DOHH2 (cell line): ENCODE results near the gene PDE4D.

ENCODE experiments used
- H3F3A ChIP-seq: fragments of 200-600 bp; sonication (generic), shearing (Covaris generic); 2 replicates; pipeline ENCODE4 v1.6.0; 2016; ENCODE audit warnings: antibody characterized with exemption, mild to moderate bottlenecking; ENCODE audit not compliant: control insufficient read depth, insufficient read depth
- H3K27ac ChIP-seq: fragments of 200-600 bp; sonication (generic); 2 replicates; pipeline ENCODE4 v1.5.1; 2014; ENCODE audit warnings: low read depth, mild to moderate bottlenecking, low read length, moderate library complexity
- H3K27me3 ChIP-seq: fragments of 200-600 bp; sonication (generic); 2 replicates; pipeline ENCODE4 v1.6.1; 2014; ENCODE audit warnings: mild to moderate bottlenecking, low read length, mixed read lengths; ENCODE audit not compliant: control insufficient read depth
- H3K36me3 ChIP-seq: fragments of 200-600 bp; sonication (generic); 2 replicates; pipeline ENCODE4 v1.6.1; 2014; ENCODE audit warnings: mild to moderate bottlenecking, low read length, moderate library complexity, mixed read lengths; ENCODE audit not compliant: control insufficient read depth
- H3K4me1 ChIP-seq: fragments of 200-600 bp; sonication (generic); 2 replicates; pipeline ENCODE4 v1.6.1; 2014; ENCODE audit warnings: mild to moderate bottlenecking, low read length, mixed read lengths; ENCODE audit not compliant: control insufficient read depth
- H3K4me2 ChIP-seq: fragments of 200-600 bp; sonication (generic); 2 replicates; pipeline ENCODE4 v1.6.0; 2014; ENCODE audit warnings: mild to moderate bottlenecking, low read length, moderate library complexity
- H3K4me3 ChIP-seq: fragments of 200-600 bp; sonication (generic); 2 replicates; pipeline ENCODE4 v1.5.1; 2014; ENCODE audit warnings: mild to moderate bottlenecking, low read length, mixed read lengths
- H3K79me2 ChIP-seq: fragments of 200-600 bp; sonication (generic); 2 replicates; pipeline ENCODE4 v1.6.1; 2014; ENCODE audit warnings: mild to moderate bottlenecking, low read length, mixed read lengths; ENCODE audit not compliant: control insufficient read depth
- H3K9me2 ChIP-seq: fragments of 200-600 bp; sonication (generic); replicated peaks from 2 replicates; pipeline ENCODE4 v1.6.1; 2014; ENCODE audit warnings: mild to moderate bottlenecking, low read length, mixed read lengths; ENCODE audit not compliant: control insufficient read depth
- H3K9me3 ChIP-seq: fragments of 200-600 bp; sonication (generic); 2 replicates; pipeline ENCODE4 v1.6.1; 2014; ENCODE audit warnings: antibody characterized with exemption, low read length, mixed read lengths; ENCODE audit not compliant: control insufficient read depth, insufficient read depth
- H4K20me1 ChIP-seq: fragments of 200-600 bp; sonication (generic); 2 replicates; pipeline ENCODE4 v1.6.0; 2014; ENCODE audit warnings: low read depth, mild to moderate bottlenecking, antibody characterized with exemption, low read length, moderate library complexity; ENCODE audit not compliant: control insufficient read depth, insufficient read depth
- EZH2phosphoT487 ChIP-seq: fragments of 200-600 bp; sonication (generic); IDR thresholded peaks from 2 replicates; pipeline ENCODE4 v1.6.1; 2017; ENCODE audit warnings: borderline replicate concordance, mild to moderate bottlenecking, antibody characterized with exemption, low read length, moderate library complexity, mixed read lengths
- TF ChIP-seq, protein P1 (sequence below): fragments of 200-600 bp; sonication (generic); IDR thresholded peaks from one replicate; pipeline ENCODE4 v1.5.1; 2014; ENCODE audit warnings: antibody characterized with exemption, mild to moderate bottlenecking, low read depth, low read length; ENCODE audit not compliant: poor library complexity, severe bottlenecking

PDE4D gene

DNA sequence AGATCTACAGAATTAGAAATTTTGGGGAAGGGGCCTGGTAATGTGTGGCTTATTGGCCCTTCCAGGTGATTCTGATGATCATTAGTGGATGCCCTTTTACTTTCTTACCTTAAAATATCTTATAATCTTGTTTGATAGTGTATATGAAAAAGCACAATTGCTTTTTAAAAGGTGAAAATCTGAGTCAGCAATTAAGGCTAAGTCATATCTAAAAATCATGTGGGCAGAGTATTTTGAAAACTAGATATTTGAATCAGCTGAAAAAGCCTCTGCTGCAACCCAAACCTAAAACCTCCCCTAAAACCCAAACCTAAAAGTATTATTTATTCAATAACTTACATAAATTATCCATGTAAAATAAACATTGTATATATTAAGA lies 359.8 kb downstream of the PDE4D start:
- Histone ChIP-seq H3K4me1 (no peaks in the 10 kb centered on the region), H3K27me3 (no peaks in the 10 kb centered on the region), H3K79me2 (no peaks in the 10 kb centered on the region), H3K27ac (no peak overlapping the region), H4K20me1 (no peaks in the 10 kb centered on the region), H3K9me3 (no peaks in the 10 kb centered on the region), H3K4me2 (no peak overlapping the region), H3K4me3 (no peak overlapping the region), H3K9me2 (no peaks in the 10 kb centered on the region), H3F3A (no peaks in the 10 kb centered on the region), H3K36me3 (no peaks in the 10 kb centered on the region)
- TF ChIP-seq, protein P1, sequence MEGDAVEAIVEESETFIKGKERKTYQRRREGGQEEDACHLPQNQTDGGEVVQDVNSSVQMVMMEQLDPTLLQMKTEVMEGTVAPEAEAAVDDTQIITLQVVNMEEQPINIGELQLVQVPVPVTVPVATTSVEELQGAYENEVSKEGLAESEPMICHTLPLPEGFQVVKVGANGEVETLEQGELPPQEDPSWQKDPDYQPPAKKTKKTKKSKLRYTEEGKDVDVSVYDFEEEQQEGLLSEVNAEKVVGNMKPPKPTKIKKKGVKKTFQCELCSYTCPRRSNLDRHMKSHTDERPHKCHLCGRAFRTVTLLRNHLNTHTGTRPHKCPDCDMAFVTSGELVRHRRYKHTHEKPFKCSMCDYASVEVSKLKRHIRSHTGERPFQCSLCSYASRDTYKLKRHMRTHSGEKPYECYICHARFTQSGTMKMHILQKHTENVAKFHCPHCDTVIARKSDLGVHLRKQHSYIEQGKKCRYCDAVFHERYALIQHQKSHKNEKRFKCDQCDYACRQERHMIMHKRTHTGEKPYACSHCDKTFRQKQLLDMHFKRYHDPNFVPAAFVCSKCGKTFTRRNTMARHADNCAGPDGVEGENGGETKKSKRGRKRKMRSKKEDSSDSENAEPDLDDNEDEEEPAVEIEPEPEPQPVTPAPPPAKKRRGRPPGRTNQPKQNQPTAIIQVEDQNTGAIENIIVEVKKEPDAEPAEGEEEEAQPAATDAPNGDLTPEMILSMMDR = no peak
- no peak for TF ChIP-seq EZH2phosphoT487

DNA sequence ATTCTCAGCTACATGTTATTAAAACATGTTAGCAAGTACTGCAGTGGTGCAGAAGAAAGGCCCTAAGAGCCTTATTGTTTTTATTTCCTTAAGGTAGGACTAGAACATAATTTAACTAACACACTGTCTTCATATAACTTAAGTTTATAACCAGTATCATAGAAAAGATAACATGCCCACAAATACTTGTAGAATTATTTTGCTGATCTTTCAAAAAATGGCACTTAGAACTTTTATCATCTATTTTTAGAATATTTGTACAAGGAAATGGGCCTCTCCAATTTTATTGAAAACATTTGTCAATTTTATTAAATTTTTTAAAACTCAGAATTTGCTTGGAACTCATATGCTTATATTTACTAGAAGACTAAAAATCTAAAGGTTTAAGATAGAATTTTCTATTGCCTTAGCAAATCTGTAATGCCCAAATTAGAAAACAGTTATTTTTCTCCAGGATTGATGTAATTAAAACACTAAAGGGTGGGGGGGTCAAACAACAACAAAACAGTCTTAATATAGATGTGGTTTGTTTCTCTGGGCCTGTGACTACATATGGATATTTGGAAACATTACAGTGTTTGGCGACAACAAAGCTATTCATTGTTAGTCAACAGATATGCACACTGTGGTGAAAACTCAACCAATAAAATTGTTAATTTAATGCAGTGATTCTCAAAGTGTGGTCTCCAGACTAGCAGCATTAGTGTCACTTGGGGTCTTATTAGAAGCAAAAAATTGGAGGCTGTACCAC lies 360.4 kb downstream of the PDE4D start:
- TF ChIP-seq, protein P1 = no peak

DNA sequence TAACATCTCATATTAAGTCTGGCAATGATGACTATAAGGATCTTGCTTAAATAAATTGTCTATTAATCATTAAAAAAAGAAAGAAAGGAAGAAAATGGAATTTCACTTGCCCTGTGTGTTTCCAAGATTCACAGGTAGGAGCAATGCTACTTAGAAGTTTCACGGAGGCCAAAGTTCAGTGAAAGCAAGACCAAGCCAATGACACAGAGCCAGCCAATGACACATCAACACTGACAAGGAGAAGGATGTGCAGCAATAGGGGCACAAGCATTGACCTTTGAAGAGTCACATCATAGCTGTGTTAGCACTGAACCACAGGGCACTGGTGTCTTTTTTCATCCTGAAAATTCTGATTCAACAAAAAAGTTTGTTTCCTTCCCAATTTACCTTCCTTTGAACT lies 364.3 kb downstream of the PDE4D start:
- H3K36me3 ChIP-seq = no peaks in the 10 kb centered on the region
- no peaks in the 10 kb centered on the region for H3K9me3 ChIP-seq
- no peaks in the 10 kb centered on the region for H3F3A ChIP-seq
- no peaks in the 10 kb centered on the region for H3K79me2 ChIP-seq
- H3K4me1 ChIP-seq = no peaks in the 10 kb centered on the region
- no peaks in the 10 kb centered on the region for H4K20me1 ChIP-seq
- H3K27ac ChIP-seq = no peak overlapping the region
- TF ChIP-seq EZH2phosphoT487 = no peak
- TF ChIP-seq, protein P1 = no peak
- no peak overlapping the region for H3K4me3 ChIP-seq
- H3K4me2 ChIP-seq = no peak overlapping the region
- H3K27me3 ChIP-seq = no peaks in the 10 kb centered on the region
- no peaks in the 10 kb centered on the region for H3K9me2 ChIP-seq

More for the DNA sequence above, 360.4 kb downstream of the PDE4D start:
- Histone ChIP-seq H3K27ac (no peak overlapping the region), H3K36me3 (no peaks in the 10 kb centered on the region), H3K4me3 (no peak overlapping the region), H3K9me2 (no peaks in the 10 kb centered on the region), H3F3A (no peaks in the 10 kb centered on the region), H3K9me3 (no peaks in the 10 kb centered on the region), H3K27me3 (no peaks in the 10 kb centered on the region), H4K20me1 (no peaks in the 10 kb centered on the region), H3K4me2 (no peak overlapping the region), H3K79me2 (no peaks in the 10 kb centered on the region), H3K4me1 (no peaks in the 10 kb centered on the region)
